ENCODE results near the gene ZNF688. TPM values are rescaled to one million over a fixed set of nuclear protein-coding genes. Genes with fewer than 3 reads are reported as not detected.

ZNF688 gene
- total RNA-seq, 1 experiment from 2014 or later = 3.6 TPM

GRCh38 chr16:30557957-30558788, 13.3 kb downstream of the ZNF688 start, which contains the start of gene ZNF764 (continued):
- TF ChIP-seq REST (IDR thresholded peaks at IDR 0.05; ENCODE audit: low read depth) (no peak), FOSL1 (IDR thresholded peaks at IDR 0.05; ENCODE audit: low read depth) (peak; percentile 54), SP1 (IDR thresholded peaks at IDR 0.05; ENCODE audit: low read depth) (peak; percentile 87), POLR2AphosphoS5 (IDR thresholded peaks at IDR 0.05; ENCODE audit: low read depth, low read length) (peak; percentile 86), ZFX (IDR thresholded peaks at IDR 0.05) (peak; percentile 89)

GRCh38 chr16:30557707-30557956, 13.9 kb downstream of the ZNF688 start:
- Histone ChIP-seq H2AFZ (ENCODE audit: low read depth, low read length, poor library complexity, severe bottlenecking) (no peak overlapping the region), H3K27me3 (ENCODE audit: insufficient read depth, low read length) (no peaks in the 10 kb centered on the region), H3K9me3 (ENCODE audit: control insufficient read depth in 1 of 2, insufficient read depth in 1 of 2, low read depth in 1 of 2, low read length in 2 of 2) (no peaks in the 10 kb centered on the region), H3K4me1 (ENCODE audit: control insufficient read depth in 1 of 2, insufficient read depth in 2 of 2, low read length in 2 of 2) (peaks cover 10 to 21% of the 10 kb centered on the region in 2 experiments), H3K36me3 (ENCODE audit: control insufficient read depth in 1 of 2, insufficient read depth in 2 of 2, low read length in 2 of 2) (peaks cover 4% of the 10 kb centered on the region in 2 experiments; a peak in 2 of 4 replicates), H4K20me1 (ENCODE audit: insufficient read depth) (no peaks in the 10 kb centered on the region), H3K4me2 (ENCODE audit: low read length) (peak overlapping the region; percentile 93), H3K9me2 (ENCODE audit: insufficient read depth) (no peaks in the 10 kb centered on the region), H3K9ac (ENCODE audit: low read length) (peak overlapping the region; percentile 93), H3K4me3 (replicated peaks in 1 of 2; ENCODE audit: low read depth in 1 of 2, low read length in 2 of 2) (peak overlapping the region; percentile 79 to 94), H3K27ac (ENCODE audit: low read depth, low read length) (peak overlapping the region; percentile 85), H3K79me2 (ENCODE audit: insufficient read depth, low read length) (peaks cover 14% of the 10 kb centered on the region; the same call in 1 of the 2 replicates)
- ATAC-seq (peak; percentile 4; the same call in 1 of the 2 replicates), DNase-seq (ENCODE audit: low read depth, low spot score) (no peak)
- ChIA-PET POLR2A (interaction anchor here (1.9 to 2.4 kb wide), 3 partner anchors 14 to 128 kb away, joined by 3 to 21 read pairs (median 20); partner anchors contain the start of genes DCTPP1, ZNF688 and ZNF747), CTCF (interaction anchor here (0.7 to 1.3 kb wide), 2 partner anchors 22 to 128 kb away, joined by 3 to 4 read pairs; partner anchors contain the start of gene DCTPP1), RAD21 (ENCODE audit: low non-redundant PET in 1 of 2, low total read pairs in 2 of 2, uncharacterized antibody in 2 of 2, unreplicated experiment in 2 of 2) (interaction anchor here in 1 of 2 experiments (1.2 kb wide), 1 partner anchor 23 kb away, joined by 4 read pairs; the partner anchor contains the start of gene ZNF747)
- no peak for TF ChIP-seq ZFX (IDR thresholded peaks at IDR 0.05)
- TF ChIP-seq REST (IDR thresholded peaks at IDR 0.05; ENCODE audit: low read depth) = no peak
- TF ChIP-seq POLR2AphosphoS5 (IDR thresholded peaks at IDR 0.05; ENCODE audit: low read depth, low read length) = no peak
- no peak for TF ChIP-seq ZNF274 (IDR thresholded peaks at IDR 0.05; ENCODE audit: low read depth, low read length)
- intact Hi-C loops (cut with micrococcal nuclease) = no loop called here
- BruUV-seq (replicated peaks) = no TSS peak

All from HCT116 (cell line).